ENCODE results near the gene DENND4A.

DNA sequence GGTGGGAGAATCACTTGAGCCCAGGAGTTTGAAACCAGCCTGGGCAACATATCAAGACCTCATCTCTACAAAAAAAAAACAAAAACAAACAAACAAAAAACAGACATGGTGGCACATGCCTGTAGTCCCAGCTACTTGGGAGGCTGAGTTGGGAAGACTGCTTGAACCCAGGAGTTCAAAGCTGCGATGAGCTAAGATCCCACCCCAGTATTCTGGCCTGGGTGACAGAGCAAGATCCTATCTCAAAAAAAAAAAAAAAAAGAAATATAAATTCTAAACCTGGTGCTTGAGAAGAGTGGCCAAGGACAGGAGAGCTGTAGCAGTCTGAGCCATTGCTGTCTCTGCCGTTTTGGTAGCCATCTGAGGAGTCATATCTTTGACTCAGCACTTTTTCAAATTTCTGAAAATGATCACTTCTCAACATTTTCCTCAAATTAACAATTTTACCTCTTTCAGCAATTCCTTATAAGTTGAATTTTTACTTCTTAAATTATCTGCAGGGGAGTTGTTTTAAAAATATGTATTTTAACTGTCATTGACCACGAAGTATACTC, 3.6 kb upstream of the DENND4A start:
- TF ChIP-seq, protein P1, sequence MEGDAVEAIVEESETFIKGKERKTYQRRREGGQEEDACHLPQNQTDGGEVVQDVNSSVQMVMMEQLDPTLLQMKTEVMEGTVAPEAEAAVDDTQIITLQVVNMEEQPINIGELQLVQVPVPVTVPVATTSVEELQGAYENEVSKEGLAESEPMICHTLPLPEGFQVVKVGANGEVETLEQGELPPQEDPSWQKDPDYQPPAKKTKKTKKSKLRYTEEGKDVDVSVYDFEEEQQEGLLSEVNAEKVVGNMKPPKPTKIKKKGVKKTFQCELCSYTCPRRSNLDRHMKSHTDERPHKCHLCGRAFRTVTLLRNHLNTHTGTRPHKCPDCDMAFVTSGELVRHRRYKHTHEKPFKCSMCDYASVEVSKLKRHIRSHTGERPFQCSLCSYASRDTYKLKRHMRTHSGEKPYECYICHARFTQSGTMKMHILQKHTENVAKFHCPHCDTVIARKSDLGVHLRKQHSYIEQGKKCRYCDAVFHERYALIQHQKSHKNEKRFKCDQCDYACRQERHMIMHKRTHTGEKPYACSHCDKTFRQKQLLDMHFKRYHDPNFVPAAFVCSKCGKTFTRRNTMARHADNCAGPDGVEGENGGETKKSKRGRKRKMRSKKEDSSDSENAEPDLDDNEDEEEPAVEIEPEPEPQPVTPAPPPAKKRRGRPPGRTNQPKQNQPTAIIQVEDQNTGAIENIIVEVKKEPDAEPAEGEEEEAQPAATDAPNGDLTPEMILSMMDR (IDR thresholded peaks at IDR 0.05), result no peak
- TF ChIP-seq, protein P2, sequence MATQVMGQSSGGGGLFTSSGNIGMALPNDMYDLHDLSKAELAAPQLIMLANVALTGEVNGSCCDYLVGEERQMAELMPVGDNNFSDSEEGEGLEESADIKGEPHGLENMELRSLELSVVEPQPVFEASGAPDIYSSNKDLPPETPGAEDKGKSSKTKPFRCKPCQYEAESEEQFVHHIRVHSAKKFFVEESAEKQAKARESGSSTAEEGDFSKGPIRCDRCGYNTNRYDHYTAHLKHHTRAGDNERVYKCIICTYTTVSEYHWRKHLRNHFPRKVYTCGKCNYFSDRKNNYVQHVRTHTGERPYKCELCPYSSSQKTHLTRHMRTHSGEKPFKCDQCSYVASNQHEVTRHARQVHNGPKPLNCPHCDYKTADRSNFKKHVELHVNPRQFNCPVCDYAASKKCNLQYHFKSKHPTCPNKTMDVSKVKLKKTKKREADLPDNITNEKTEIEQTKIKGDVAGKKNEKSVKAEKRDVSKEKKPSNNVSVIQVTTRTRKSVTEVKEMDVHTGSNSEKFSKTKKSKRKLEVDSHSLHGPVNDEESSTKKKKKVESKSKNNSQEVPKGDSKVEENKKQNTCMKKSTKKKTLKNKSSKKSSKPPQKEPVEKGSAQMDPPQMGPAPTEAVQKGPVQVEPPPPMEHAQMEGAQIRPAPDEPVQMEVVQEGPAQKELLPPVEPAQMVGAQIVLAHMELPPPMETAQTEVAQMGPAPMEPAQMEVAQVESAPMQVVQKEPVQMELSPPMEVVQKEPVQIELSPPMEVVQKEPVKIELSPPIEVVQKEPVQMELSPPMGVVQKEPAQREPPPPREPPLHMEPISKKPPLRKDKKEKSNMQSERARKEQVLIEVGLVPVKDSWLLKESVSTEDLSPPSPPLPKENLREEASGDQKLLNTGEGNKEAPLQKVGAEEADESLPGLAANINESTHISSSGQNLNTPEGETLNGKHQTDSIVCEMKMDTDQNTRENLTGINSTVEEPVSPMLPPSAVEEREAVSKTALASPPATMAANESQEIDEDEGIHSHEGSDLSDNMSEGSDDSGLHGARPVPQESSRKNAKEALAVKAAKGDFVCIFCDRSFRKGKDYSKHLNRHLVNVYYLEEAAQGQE (IDR thresholded peaks at IDR 0.05; ENCODE audit: insufficient read depth in 1 of 2, low read depth in 2 of 2, low read length in 1 of 2), result no peak
- no peak for TF ChIP-seq SIN3A (IDR thresholded peaks at IDR 0.05; ENCODE audit: borderline replicate concordance, insufficient read depth, low read depth, low read length)

Data from Panc1 (cell line).